Caco-2 (cell line): ENCODE data around the gene ADGRB3. TPM values are rescaled to one million over a fixed set of nuclear protein-coding genes. Genes with fewer than 3 reads are reported as not detected.

Experiments used
- BruUV-seq: library from RNA; stranded (reverse); fragments of 400-500 nt; replicated peaks from 2 replicates; lab custom pipeline; 2021; lab: Mats Ljungman, UMichigan
- CTCF ChIA-PET: fragments of 300-600 bp; sonication (Branson Sonifier 250); formaldehyde crosslinking; loops from one replicate; lab custom pipeline; 2022; ENCODE audit warnings: antibody characterized with exemption; lab: Charles Lee
- POLR2A ChIA-PET: fragments of 300-600 bp; sonication (Branson Sonifier 250); formaldehyde crosslinking; loops from one replicate; lab custom pipeline; 2022; ENCODE audit warnings: antibody characterized with exemption; lab: Charles Lee
- DNase-seq, 2 experiments: peaks; one replicate each; pipeline versions ENCODE4 v3.0.0 to v3.0.0-alpha.2; 2020 to 2022
- H3K27me3 ChIP-seq: replicated peaks from 2 replicates; pipeline ENCODE4 v1.6.0; 2011; ENCODE audit warnings: low read length; ENCODE audit not compliant: control insufficient read depth, insufficient read depth
- H3K36me3 ChIP-seq: 2 replicates; pipeline ENCODE4 v1.5.1; 2011; ENCODE audit warnings: low read length; ENCODE audit not compliant: control insufficient read depth, insufficient read depth
- H3K4me1 ChIP-seq: fragments of 250-450 bp; sonication (Bioruptor Pico); 2 replicates; pipeline ENCODE4 v1.5.1; 2020; ENCODE audit warnings: mild to moderate bottlenecking
- H3K4me3 ChIP-seq: 2 replicates; pipeline ENCODE4 v1.5.1; 2011; ENCODE audit warnings: low read depth, mild to moderate bottlenecking, control low read depth, low read length
- H3K9me3 ChIP-seq: fragments of 250-450 bp; sonication (Bioruptor Pico); 2 replicates; pipeline ENCODE4 v1.5.1; 2020; ENCODE audit warnings: mild to moderate bottlenecking, moderate library complexity
- H3K27ac Mint-ChIP-seq: one replicate; pipeline ENCODE4 v1.8.0; 2022; ENCODE audit warnings: mixed read lengths; ENCODE audit not compliant: unreplicated experiment
- H3K27me3 Mint-ChIP-seq: one replicate; pipeline ENCODE4 v1.8.0; 2022; ENCODE audit warnings: mixed read lengths; ENCODE audit not compliant: insufficient read depth, unreplicated experiment
- H3K36me3 Mint-ChIP-seq: one replicate; pipeline ENCODE4 v1.8.0; 2022; ENCODE audit warnings: mild to moderate bottlenecking, mixed read lengths; ENCODE audit not compliant: insufficient read depth, unreplicated experiment
- H3K4me1 Mint-ChIP-seq: one replicate; pipeline ENCODE4 v1.8.0; 2022; ENCODE audit warnings: low read depth, mixed read lengths; ENCODE audit not compliant: unreplicated experiment
- H3K4me3 Mint-ChIP-seq: one replicate; pipeline ENCODE4 v1.8.0; 2022; ENCODE audit warnings: mild to moderate bottlenecking, moderate library complexity, mixed read lengths; ENCODE audit not compliant: unreplicated experiment
- H3K9me3 Mint-ChIP-seq: one replicate; pipeline ENCODE4 v1.8.0; 2022; ENCODE audit warnings: mixed read lengths; ENCODE audit not compliant: unreplicated experiment
- intact Hi-C: fragments of 100-400 bp; cut with micrococcal nuclease; formaldehyde crosslinking; loops from one replicate; pipeline ENCODE4 v1.10.0; 2022; ENCODE audit not compliant: unreplicated experiment
- total RNA-seq: library from RNA; stranded (reverse); gene quantifications from 2 replicates; pipeline ENCODE4 v1.2.3, GENCODE V29; 2022
- TF ChIP-seq, protein P1 (sequence below), 2 experiments: fragments of 200-600 bp in 1 of 2; IDR thresholded peaks; 1 replicate in 1 of 2; 2 replicates in 1 of 2; pipeline versions ENCODE4 v1.5.1 to v1.8.0; 2011 to 2022; ENCODE audit warnings: antibody characterized with exemption in 1 of 2, control low read depth in 1 of 2, inconsistent platforms in 1 of 2, low read depth in 1 of 2, low read length in 1 of 2, mild to moderate bottlenecking in 1 of 2, moderate library complexity in 1 of 2; ENCODE audit not compliant: insufficient read depth in 1 of 2, severe bottlenecking in 1 of 2, unreplicated experiment in 1 of 2

The ADGRB3 gene
- total RNA-seq, 1 experiment from 2014 or later, result 0.18 TPM

DNA sequence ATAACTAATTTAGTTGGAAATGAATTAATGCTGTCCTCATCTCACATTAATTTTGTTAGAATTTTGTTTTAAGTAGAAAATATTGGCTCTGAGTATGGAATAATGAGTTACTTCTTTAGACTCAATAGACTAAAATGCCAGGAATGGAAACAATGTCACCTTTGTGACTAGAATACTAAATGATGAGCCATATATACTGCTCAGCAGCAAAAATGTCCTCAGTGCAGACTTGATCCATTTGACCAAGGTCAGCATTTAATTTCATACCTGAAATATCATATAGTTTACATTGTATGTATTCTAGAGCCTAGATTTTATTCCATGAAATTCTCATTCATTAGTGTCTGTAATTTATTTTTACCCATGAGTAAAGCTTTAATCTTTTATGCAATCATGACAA, 217.7 kb downstream of the ADGRB3 start:
- DNase-seq, result no peak

DNA sequence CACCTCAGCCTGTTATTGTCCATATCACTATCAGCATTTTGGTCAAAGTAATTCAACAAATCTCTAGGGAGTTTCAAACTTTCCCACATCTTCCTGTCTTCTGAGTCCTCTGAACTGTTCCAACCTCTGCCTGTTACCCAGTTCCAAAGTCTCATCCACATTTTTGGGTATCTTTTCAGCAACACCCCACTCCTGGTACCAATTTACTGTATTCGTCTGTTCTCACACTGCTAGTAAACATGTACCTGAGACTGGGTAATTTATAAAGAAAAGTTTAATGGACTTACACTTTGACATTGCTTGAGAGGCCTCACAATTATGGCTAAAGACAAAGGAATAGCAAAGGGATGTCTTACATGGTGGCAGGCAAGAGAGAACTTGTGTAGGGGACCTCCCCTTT, 224.2 kb downstream of the ADGRB3 start:
- Mint-ChIP-seq H3K27ac (no peak overlapping the region), H3K27me3 (no peaks in the 10 kb centered on the region), H3K36me3 (no peaks in the 10 kb centered on the region), H3K4me3 (no peak overlapping the region), H3K4me1 (no peaks in the 10 kb centered on the region), H3K9me3 (peaks cover 19% of the 10 kb centered on the region)
- Histone ChIP-seq H3K4me3 (no peak overlapping the region), H3K4me1 (no peaks in the 10 kb centered on the region), H3K27me3 (no peaks in the 10 kb centered on the region), H3K36me3 (no peaks in the 10 kb centered on the region), H3K9me3 (peaks cover 10% of the 10 kb centered on the region)
- no peak for DNase-seq
- ChIA-PET POLR2A (no interaction called here), CTCF (no interaction called here)
- BruUV-seq, result no TSS peak
- intact Hi-C loops, result no loop called here
- TF ChIP-seq, protein P1, sequence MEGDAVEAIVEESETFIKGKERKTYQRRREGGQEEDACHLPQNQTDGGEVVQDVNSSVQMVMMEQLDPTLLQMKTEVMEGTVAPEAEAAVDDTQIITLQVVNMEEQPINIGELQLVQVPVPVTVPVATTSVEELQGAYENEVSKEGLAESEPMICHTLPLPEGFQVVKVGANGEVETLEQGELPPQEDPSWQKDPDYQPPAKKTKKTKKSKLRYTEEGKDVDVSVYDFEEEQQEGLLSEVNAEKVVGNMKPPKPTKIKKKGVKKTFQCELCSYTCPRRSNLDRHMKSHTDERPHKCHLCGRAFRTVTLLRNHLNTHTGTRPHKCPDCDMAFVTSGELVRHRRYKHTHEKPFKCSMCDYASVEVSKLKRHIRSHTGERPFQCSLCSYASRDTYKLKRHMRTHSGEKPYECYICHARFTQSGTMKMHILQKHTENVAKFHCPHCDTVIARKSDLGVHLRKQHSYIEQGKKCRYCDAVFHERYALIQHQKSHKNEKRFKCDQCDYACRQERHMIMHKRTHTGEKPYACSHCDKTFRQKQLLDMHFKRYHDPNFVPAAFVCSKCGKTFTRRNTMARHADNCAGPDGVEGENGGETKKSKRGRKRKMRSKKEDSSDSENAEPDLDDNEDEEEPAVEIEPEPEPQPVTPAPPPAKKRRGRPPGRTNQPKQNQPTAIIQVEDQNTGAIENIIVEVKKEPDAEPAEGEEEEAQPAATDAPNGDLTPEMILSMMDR (IDR thresholded peaks at IDR 0.05; ENCODE audit: insufficient read depth in 1 of 2, low read depth in 1 of 2, low read length in 1 of 2, severe bottlenecking in 1 of 2, unreplicated experiment in 1 of 2), result no peak

More for the DNA sequence above, 217.7 kb downstream of the ADGRB3 start:
- no peaks in the 10 kb centered on the region for H3K27me3 ChIP-seq
- BruUV-seq, result no TSS peak
- H3K36me3 Mint-ChIP-seq, result peaks cover 1% of the 10 kb centered on the region
- no peaks in the 10 kb centered on the region for H3K36me3 ChIP-seq
- no peak overlapping the region for H3K4me3 ChIP-seq
- H3K4me1 Mint-ChIP-seq, result no peaks in the 10 kb centered on the region
- H3K9me3 Mint-ChIP-seq, result peaks cover 7% of the 10 kb centered on the region
- no peak overlapping the region for H3K4me3 Mint-ChIP-seq
- no peaks in the 10 kb centered on the region for H3K4me1 ChIP-seq
- intact Hi-C loops, result no loop called here
- POLR2A ChIA-PET, result no interaction called here
- peaks cover 3% of the 10 kb centered on the region for H3K27me3 Mint-ChIP-seq
- no peak overlapping the region for H3K27ac Mint-ChIP-seq
- TF ChIP-seq, protein P1 (IDR thresholded peaks at IDR 0.05; ENCODE audit: insufficient read depth in 1 of 2, low read depth in 1 of 2, low read length in 1 of 2, severe bottlenecking in 1 of 2, unreplicated experiment in 1 of 2), result no peak
- no peaks in the 10 kb centered on the region for H3K9me3 ChIP-seq
- CTCF ChIA-PET, result no interaction called here

DNA sequence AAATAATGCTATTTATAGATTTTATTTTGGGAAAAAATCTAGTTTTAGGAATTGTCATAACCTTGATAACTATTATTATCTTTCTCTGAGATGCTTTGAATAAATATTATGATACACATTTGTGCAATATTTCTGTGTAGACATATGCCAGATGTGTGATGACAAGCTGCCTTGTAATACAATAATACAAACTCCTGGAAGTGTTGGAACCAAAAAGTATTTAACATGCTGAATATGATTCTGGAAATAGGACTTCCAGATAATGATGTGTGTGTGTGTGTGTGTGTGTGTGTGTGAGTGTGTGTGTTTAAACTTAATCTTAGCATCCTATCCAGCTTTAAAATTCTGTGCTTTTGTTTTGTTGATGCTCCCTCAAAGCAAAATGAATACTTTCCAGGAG, 233.6 kb downstream of the ADGRB3 start:
- H3K4me3 ChIP-seq, result no peak overlapping the region
- POLR2A ChIA-PET, result no interaction called here
- peaks cover 6% of the 10 kb centered on the region for H3K27me3 Mint-ChIP-seq
- no peaks in the 10 kb centered on the region for H3K36me3 Mint-ChIP-seq
- no peak overlapping the region for H3K27ac Mint-ChIP-seq
- intact Hi-C loops, result no loop called here
- H3K9me3 Mint-ChIP-seq, result peaks cover 13% of the 10 kb centered on the region
- no peaks in the 10 kb centered on the region for H3K36me3 ChIP-seq
- no peaks in the 10 kb centered on the region for H3K4me1 Mint-ChIP-seq
- no peaks in the 10 kb centered on the region for H3K4me1 ChIP-seq
- BruUV-seq, result no TSS peak
- H3K9me3 ChIP-seq, result no peaks in the 10 kb centered on the region
- no peaks in the 10 kb centered on the region for H3K27me3 ChIP-seq
- TF ChIP-seq, protein P1 (IDR thresholded peaks at IDR 0.05; ENCODE audit: insufficient read depth in 1 of 2, low read depth in 1 of 2, low read length in 1 of 2, severe bottlenecking in 1 of 2, unreplicated experiment in 1 of 2), result no peak
- DNase-seq, result no peak
- CTCF ChIA-PET, result no interaction called here
- H3K4me3 Mint-ChIP-seq, result no peak overlapping the region
